HFF-Myc (cell line): ENCODE data around the gene TMEM39A.

Experiments
- DNase-seq: peaks from one replicate; pipeline ENCODE4 v3.0.0-alpha.2; 2011; ENCODE audit warnings: low read depth; ENCODE audit errors: extremely low read depth
- H3K4me3 ChIP-seq: replicated peaks from 2 replicates; pipeline ENCODE4 v1.5.1; 2011; ENCODE audit warnings: low read depth, mild to moderate bottlenecking, control low read depth, low read length
- TF ChIP-seq, protein P1 (sequence below): IDR thresholded peaks from 2 replicates; pipeline ENCODE4 v1.5.1; 2012; ENCODE audit warnings: mild to moderate bottlenecking, low read depth, low read length, control low read depth; ENCODE audit errors: missing control alignments

Gene TMEM39A

DNA sequence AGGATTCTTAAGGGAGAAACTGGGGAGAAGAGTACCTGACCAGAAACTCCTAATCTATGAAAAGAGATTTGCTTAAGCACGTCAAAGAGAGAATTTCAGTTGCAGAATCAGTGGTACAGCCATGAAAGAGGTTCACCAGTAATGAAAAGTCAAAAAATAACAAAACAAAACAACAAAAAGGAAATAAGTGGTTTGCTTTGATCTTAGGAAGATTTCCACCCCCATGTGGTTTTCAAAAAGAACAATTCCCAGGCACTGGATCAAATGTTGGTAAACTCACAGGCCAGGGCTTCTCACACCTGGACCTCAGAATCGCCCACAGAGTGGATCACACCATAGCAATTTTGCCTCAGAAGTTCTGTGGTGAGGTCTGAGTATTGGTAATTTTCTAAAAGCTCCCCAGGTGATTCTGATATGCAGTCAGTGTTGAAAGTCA, 67.5 kb downstream of the TMEM39A start:
- DNase-seq = no peak
- no peak overlapping the region for H3K4me3 ChIP-seq
- TF ChIP-seq, protein P1, sequence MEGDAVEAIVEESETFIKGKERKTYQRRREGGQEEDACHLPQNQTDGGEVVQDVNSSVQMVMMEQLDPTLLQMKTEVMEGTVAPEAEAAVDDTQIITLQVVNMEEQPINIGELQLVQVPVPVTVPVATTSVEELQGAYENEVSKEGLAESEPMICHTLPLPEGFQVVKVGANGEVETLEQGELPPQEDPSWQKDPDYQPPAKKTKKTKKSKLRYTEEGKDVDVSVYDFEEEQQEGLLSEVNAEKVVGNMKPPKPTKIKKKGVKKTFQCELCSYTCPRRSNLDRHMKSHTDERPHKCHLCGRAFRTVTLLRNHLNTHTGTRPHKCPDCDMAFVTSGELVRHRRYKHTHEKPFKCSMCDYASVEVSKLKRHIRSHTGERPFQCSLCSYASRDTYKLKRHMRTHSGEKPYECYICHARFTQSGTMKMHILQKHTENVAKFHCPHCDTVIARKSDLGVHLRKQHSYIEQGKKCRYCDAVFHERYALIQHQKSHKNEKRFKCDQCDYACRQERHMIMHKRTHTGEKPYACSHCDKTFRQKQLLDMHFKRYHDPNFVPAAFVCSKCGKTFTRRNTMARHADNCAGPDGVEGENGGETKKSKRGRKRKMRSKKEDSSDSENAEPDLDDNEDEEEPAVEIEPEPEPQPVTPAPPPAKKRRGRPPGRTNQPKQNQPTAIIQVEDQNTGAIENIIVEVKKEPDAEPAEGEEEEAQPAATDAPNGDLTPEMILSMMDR = no peak

DNA sequence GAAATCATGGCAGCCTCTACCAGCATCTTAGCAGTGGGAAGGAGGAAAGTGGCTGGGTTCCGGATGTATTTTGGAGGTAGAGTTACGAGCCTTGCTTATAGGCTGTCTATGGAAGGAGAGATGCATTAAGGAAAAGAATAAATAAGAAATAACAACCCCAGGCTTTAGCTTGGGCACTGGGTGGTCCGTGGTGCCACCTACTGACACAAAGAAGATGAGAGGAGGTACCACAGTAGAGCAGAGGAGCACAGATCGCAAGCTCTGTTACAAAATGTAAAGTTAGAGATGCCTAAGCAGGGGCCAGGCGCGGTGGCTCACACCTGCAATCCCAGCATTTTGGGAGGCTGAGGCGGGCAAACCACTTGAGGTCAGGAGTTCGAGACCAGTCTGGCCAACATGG, 74.8 kb downstream of the TMEM39A start:
- DNase-seq = no peak
- no peak overlapping the region for H3K4me3 ChIP-seq
- TF ChIP-seq, protein P1 = no peak

DNA sequence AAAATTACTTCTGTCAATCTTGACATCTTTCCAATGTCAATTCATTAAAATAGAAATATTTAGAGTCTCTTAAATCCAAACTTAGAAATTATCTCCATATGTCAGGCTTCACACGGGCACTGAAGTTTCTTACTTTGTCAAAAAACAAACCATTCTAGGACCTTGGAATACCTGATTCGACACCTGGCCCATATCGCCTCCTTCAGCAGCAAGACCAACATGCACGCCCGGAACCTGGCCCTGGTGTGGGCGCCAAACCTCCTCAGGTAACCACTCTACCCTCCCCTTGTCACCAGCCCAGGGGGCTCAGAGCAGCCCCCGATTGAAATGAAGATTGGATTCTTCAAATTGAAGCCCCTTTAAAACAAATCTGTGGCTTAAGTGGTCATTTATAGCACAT, 81.3 kb downstream of the TMEM39A start:
- DNase-seq = no peak
- TF ChIP-seq, protein P1 = no peak
- H3K4me3 ChIP-seq = no peak overlapping the region

- no peak overlapping the region for H3K4me3 ChIP-seq
- DNase-seq = no peak
These were observed 82.7 kb downstream of the TMEM39A start for GRCh38 chr3:119380697-119381096.

More at GRCh38 chr3:119380697-119381096, 82.7 kb downstream of the TMEM39A start:
- TF ChIP-seq, protein P1 = no peak
